ENCODE data around the gene MACO1. TPM values are rescaled to one million over a fixed set of nuclear protein-coding genes. Genes with fewer than 3 reads are reported as not detected.
A peak's percentile ranks its signal among the peaks of the same experiment; 100 is the strongest.
"Not testable (repeated sequence)": the region's sequence is repeated elsewhere in the genome, so short reads cannot be mapped to it uniquely, and the experiment has no call there.

The MACO1 gene
- polyA plus RNA-seq (2011; rRNA removed) (5.8 and 7.5 TPM in 2 replicates), polyA plus RNA-seq (2017; fragmentation: RNase III; extraction: RNeasy Plus Mini Kit Qiagen cat#74134 plus additional on column Dnase treatment) (5.2 to 6.3 TPM (median 6.1 TPM) in 3 replicates), polyA minus RNA-seq (2011; rRNA and poly(A)+ RNA removed) (2.8 and 3.4 TPM in 2 replicates)
- polyA plus RNA-seq (2012; cell fraction: cytosol; rRNA removed) = 1.9 and 2.1 TPM in 2 replicates
- polyA plus RNA-seq (2012; cell fraction: nucleus; rRNA removed) = 1.7 and 1.8 TPM in 2 replicates

DNA sequence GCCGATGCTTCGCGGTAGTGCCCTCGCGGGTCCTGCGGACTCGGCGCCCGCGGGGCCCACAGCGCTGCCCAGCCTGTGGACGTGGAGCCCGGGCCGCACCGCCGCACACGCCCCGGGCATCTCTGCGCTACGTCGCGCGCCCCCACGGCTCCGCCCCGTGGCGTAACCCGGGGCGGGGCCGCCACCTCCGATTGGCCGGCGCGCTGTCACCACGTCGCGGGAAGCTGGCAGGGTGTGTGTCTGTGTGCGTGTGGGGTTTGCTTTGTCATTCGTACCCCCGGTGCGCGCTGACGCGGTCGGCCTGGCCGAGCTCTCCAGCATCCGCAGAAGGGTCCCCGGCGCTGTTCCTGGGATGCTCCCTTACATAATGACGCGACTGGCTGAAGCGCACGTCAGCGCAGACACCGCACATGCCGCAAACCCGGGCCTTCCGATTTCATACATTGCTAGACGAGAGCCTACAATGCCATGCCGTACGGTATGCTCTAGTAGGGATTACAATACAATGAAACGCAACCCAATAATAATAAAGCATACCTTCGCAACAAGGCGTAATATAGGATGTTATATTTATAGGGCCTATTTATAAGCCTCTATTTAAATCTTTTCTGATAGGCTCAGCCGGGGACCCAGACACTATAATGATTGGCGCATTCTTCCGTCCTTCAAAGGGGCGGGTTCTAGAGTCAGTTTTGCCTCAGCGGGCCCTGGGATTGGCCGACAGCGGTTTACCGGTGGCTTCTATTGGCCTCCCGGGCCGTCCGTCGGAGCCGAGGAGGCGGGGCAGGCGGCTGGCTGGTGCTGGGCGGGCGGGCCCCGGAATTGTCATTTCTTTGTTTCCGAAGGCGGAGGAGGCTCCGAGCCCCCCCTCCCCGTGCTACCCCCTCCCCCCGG lies at the start of gene MACO1:
Gene MACO1, plus strand, starts transcription at position 825 of the 894 bp plus-strand sequence. CDS start 202 bp downstream, outside the sequence.
- 2% methylated on average over 22 of the region's 87 CpGs for WGBS (ENCODE audit: missing lambda C conversion rate)
- TF ChIP-seq PHF8 (IDR thresholded peaks at IDR 0.05; ENCODE audit: borderline replicate concordance, low read depth) = peak; percentile 60
- TF ChIP-seq MAX (IDR thresholded peaks at IDR 0.05) = peak; percentile 73
- TF ChIP-seq RAD21 (conservative IDR thresholded peaks at IDR 0.05 in 1 of 2, IDR thresholded peaks at IDR 0.05 in 1 of 2) = no peak
- TF ChIP-seq FOSB (CRISPR knock-in tag; IDR thresholded peaks at IDR 0.05) = no peak
- 0 out of 2 replicates have a peak, but pooled peaks have one; percentile 25 for TF ChIP-seq MYC (IDR thresholded peaks at IDR 0.05; ENCODE audit: borderline replicate concordance, low read length)
- TF ChIP-seq POLR2A (IDR thresholded peaks at IDR 0.05; ENCODE audit: low read length) = peak; percentile 70
- peak; percentile 95 for TF ChIP-seq PBX3 (IDR thresholded peaks at IDR 0.05)
- TF ChIP-seq, protein P1, sequence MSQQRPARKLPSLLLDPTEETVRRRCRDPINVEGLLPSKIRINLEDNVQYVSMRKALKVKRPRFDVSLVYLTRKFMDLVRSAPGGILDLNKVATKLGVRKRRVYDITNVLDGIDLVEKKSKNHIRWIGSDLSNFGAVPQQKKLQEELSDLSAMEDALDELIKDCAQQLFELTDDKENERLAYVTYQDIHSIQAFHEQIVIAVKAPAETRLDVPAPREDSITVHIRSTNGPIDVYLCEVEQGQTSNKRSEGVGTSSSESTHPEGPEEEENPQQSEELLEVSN (IDR thresholded peaks at IDR 0.05; ENCODE audit: borderline replicate concordance, low read depth) = peak; percentile 40; the same call in 1 of the 2 replicates
- peak; percentile 82 to 91 for DNase-seq (ENCODE audit: low read depth in 1 of 2, low spot score in 1 of 2)
- no peak for FAIRE-seq
- Histone ChIP-seq H3K9me3 (no peaks in the 10 kb centered on the region), H3K4me2 (peak within 1 kb of the TSS; percentile 84), H3K4me1 (peaks cover 33% of the 10 kb centered on the region), H3K4me3 (peak within 1 kb of the TSS; percentile 97), H3K27ac (peak within 1 kb of the TSS; percentile 83 to 95)
- ChIA-PET POLR2A (interaction anchor here (0.5 to 2.4 kb wide), 6 partner anchors 21 to 1315 kb away, joined by 3 to 8 read pairs (median 4); partner anchors contain the start of gene RSRP1), CTCF (interaction anchor here (0.5 to 1.4 kb wide), 2 partner anchors 89 to 380 kb away, joined by 4 to 5 read pairs; no protein-coding TSS in a partner anchor)
- peak; percentile 93 to 98 for ATAC-seq

DNA sequence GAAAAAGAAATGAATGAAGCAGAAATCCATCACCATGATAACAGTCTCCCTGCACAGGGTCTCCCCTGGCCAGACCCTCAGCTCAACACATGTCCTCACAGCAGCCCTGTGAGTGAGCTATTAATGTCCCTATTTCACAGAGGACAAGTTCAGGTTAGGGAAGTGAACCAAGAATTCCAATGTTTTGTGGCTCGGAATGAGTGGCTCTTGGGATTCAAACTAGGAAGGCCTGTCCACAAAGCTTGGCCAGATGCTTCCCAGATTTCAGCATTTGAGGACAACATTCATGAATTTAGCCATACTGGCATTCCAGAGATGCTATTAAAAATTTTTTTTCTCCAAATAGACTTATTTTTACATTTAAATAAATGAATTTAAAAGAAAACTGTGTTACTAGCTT lies 48.2 kb upstream of the MACO1 start:
- ATAC-seq; H3K4me2 ChIP-seq; H3K9me3 ChIP-seq; CTCF ChIA-PET; DNase-seq (ENCODE audit: low read depth in 1 of 2, low spot score in 1 of 2); FAIRE-seq; H3K27ac ChIP-seq; H3K4me3 ChIP-seq; POLR2A ChIA-PET; H3K4me1 ChIP-seq: not testable (repeated sequence)
- WGBS (ENCODE audit: missing lambda C conversion rate) = 56% methylated on average over 1 of the region's 1 CpG

DNA sequence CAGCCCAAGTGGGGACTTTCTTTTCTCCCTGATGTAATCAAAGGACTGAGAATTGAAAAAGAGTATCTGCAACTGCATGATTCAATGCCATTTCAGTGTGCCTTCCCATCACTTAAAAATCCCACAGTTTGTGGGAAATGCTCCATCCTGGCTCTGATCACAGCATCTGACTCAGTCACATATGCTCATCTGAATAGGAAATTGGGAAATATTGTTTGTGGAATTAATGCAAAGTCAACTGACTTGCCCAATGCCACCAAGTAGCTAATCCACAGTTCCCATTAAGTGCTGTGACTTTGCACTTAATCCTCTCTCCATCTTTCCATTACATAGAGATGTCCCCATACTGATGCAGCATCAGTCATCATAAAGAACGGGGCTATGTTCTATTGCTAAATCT lies 47.6 kb upstream of the MACO1 start:
- H3K27ac ChIP-seq; H3K9me3 ChIP-seq; FAIRE-seq; DNase-seq (ENCODE audit: low read depth in 1 of 2, low spot score in 1 of 2); CTCF ChIA-PET; POLR2A ChIA-PET; H3K4me1 ChIP-seq; H3K4me2 ChIP-seq; H3K4me3 ChIP-seq; ATAC-seq: not testable (repeated sequence)
- 44% methylated on average over 1 of the region's 1 CpG for WGBS (ENCODE audit: missing lambda C conversion rate)

DNA sequence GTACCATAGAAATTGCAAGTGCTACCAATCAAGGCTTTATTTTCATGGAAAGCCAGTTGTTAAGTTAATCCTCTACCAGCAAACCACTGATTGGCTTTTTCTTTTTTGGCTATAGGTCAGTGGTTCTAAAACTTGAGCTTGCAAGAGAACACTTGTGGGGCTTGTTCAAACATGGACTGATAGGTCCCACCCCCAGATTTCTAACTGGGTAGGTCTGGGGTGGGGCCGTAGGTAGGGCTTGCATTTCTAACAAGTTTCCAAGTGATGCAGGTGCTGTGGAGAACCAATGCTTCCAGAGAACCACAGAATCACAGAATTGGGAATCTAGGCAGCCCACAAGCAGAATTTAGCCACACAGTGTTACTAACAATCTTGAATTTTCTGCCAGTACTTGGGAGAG lies 46.8 kb upstream of the MACO1 start:
- ATAC-seq; H3K9me3 ChIP-seq; H3K4me3 ChIP-seq; H3K4me2 ChIP-seq; DNase-seq (ENCODE audit: low read depth in 1 of 2, low spot score in 1 of 2); FAIRE-seq; CTCF ChIA-PET; H3K4me1 ChIP-seq; POLR2A ChIA-PET; H3K27ac ChIP-seq: not testable (repeated sequence)
- no CpG with 5 or more reads among the region's 1 CpG for WGBS (ENCODE audit: missing lambda C conversion rate)

DNA sequence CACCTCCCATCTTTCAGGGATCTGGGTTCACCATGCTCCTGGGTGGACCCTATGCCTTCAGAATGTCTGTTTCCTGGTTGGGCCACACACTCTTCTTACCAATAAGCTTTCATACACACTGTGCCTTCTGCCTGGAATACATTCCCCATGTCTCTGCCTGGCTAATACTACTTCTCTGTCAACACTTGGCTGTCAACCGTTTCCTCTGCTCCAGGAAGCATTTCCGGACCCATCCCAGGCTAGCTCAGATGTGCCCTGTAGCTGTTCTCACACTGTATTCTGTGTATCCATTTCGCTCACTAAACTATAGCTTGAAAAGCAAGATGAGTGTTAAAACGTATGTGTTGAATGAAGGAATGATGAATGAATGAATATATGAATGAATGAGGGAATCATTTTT lies 43.6 kb upstream of the MACO1 start:
- H3K4me1 ChIP-seq; H3K4me3 ChIP-seq; H3K4me2 ChIP-seq; POLR2A ChIA-PET; H3K27ac ChIP-seq; ATAC-seq; H3K9me3 ChIP-seq; CTCF ChIA-PET; FAIRE-seq; DNase-seq (ENCODE audit: low read depth in 1 of 2, low spot score in 1 of 2): not testable (repeated sequence)
- 27% methylated on average over 4 of the region's 4 CpGs for WGBS (ENCODE audit: missing lambda C conversion rate)

- CTCF ChIA-PET; H3K27ac ChIP-seq; H3K4me2 ChIP-seq; POLR2A ChIA-PET; H3K9me3 ChIP-seq; FAIRE-seq; DNase-seq (ENCODE audit: low read depth in 1 of 2, low spot score in 1 of 2); H3K4me3 ChIP-seq; ATAC-seq; H3K4me1 ChIP-seq: not testable (repeated sequence)
- 68% methylated on average over 3 of the region's 9 CpGs for WGBS (ENCODE audit: missing lambda C conversion rate)
Observed at GRCh38 chr1:25388691-25389090, 42.0 kb upstream of the MACO1 start.

DNA sequence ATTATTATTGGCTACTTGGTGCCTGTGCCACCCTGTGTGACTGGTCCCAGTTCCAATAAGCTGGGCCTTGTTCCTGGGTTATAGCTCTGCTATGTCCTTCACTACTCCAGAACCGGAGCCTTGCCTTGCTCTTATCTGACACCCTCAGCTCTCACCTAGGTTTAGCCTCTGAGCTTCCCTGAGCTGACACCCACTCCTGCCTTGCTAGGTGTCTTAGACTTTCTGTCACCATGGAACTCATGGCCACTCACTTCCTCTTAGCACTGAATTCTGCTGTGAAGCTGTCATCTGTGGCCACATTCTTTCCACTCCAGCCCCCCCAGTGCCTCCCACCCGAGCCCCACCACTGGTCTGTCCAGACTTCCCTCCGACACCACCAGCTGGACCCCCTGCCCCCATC lies 41.0 kb upstream of the MACO1 start:
- FAIRE-seq; H3K4me1 ChIP-seq; H3K27ac ChIP-seq; POLR2A ChIA-PET; H3K4me3 ChIP-seq; H3K9me3 ChIP-seq; H3K4me2 ChIP-seq; DNase-seq (ENCODE audit: low read depth in 1 of 2, low spot score in 1 of 2); CTCF ChIA-PET: not testable (repeated sequence)
- WGBS (ENCODE audit: missing lambda C conversion rate) = 71% methylated on average over 1 of the region's 3 CpGs
- ATAC-seq = peak in 1 of 2 experiments; percentile 13; a peak in 1 of 6 replicates

All from A549 (cell line).